Esophagus mucosa (tissue), 1 donor: ENCODE data around the gene DOCK3. TPM values are rescaled to one million over a fixed set of nuclear protein-coding genes. Genes with fewer than 3 reads are reported as not detected.
"Not testable (repeated sequence)": the region's sequence is repeated elsewhere in the genome, so short reads cannot be mapped to it uniquely, and the experiment has no call there.

Source experiments
- ATAC-seq: fragments of 200-7000 bp; cut with Tn5 transposase; one replicate; pipeline ENCODE4 v1.9.1; 2020
- total RNA-seq: library from RNA; stranded (reverse); gene quantifications from one replicate; pipeline ENCODE4 v1.2.4, GENCODE V29; 2023
- donor health status: DM: yes; HTN: yes; CAD: no.

The DOCK3 gene
- total RNA-seq, 1 donor from 2014 or later: 0.84 TPM

DNA sequence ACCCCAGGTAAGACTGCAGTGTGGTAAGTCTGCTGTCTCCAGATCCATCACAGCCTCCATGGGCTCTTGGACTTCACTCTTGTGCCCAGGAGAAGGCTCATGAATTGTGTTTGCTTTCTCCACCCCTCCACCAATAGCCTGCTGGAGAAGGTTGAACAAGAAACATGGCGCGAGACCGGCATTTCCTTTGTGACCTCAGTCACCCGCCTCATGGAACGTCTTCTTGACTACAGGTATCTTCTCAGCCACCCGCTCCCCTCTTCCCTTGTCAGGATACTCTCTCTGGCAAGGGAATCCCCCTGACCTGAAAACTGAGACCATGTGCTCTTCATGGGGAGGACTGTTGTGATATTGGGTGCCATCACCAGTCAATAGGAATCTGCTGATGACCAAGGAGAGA, 658.3 kb downstream of the DOCK3 start:
- ATAC-seq: no peak

DNA sequence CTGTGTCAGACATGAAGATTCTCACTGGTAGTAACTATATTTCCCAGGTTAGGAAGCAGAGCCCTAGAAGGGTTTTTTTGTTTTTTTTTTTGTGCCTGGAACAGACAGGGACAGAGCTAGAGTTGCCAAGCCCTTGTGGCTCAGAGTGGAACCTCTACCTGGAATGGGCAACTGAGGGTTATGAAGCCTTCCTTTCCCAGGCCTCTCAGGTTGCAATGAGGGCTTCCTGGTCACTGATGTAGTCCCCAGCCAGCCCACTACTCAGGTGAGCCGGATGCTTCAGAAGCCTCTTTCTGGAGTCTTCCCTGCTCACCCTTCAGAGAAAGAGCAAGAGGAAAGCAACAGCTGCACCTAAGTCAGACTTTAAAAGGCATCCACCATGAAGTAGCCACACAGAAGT, 661.5 kb downstream of the DOCK3 start:
- ATAC-seq: no peak

DNA sequence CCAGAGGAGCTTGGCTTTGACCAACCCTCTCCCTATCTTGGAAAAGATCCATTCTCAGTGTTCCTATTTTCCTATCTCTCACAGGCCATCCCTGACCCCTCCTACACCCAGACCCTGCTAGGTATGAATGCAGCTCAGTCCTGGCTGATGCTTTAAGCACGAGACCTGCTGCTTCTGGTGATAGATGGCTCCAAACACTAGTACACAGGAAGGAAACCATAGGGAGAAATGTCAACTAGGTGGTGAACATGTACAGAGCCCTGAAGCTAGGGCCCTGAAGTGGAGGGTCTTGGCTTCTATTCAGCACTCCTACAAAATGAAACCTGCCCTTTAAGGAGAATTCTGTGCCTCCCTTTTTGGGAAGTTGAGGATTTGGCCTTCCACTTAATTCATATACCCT, 662.9 kb downstream of the DOCK3 start:
- no peak for ATAC-seq

DNA sequence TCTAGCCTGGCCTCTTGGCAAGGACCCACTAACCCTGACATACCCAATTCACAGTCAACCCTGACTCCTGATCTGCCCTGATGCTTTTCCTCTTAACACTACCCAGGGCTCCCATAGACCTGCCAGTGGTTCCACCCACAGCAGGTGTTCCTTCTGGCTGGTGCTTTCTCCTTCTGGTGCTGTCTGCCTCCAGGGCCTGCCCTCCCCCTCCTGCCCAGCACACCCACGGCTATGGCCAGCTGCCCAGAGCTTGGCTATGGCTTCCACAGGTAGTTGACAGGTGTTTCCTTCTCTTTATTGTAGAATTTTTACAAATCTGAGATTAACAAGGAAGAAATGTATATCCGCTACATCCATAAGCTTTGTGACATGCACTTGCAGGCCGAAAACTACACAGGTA, 663.9 kb downstream of the DOCK3 start:
- ATAC-seq: no peak

GRCh38 chr3:51340013-51340829, 665.5 kb downstream of the DOCK3 start:
- peak; percentile 86 for ATAC-seq

DNA sequence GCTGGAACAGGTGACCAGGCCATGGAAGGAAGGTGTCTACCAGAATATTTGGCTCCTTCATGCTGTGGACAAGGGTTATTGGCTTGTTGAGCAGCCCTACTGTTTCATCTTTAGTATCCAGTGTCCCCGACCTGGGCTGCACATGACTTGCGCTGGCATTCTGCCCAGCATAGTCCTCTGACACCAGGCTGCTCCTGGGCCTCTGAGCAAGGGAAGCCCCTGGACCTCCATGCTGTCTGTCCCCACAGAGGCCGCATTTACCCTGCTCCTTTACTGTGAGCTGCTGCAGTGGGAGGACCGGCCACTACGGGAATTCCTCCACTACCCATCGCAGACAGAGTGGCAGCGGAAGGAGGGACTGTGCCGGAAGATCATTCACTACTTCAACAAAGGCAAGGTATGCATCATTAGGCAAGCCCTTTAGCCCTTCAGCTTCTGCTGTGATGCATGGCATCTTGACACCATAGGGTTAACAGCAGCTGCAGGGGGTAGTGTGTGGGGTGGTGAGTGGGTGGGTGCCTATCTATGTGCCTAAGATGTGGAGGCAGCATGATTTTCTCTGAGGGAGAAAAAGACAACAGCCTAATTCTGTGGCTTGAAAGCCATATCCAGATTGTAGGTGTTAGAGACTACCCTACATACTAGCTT, 666.4 kb downstream of the DOCK3 start:
- no peak for ATAC-seq

- ATAC-seq: peak; percentile 58
Observed at GRCh38 chr3:51343918-51344687, 669.4 kb downstream of the DOCK3 start.

- no peak for ATAC-seq
Observed at GRCh38 chr3:51350751-51351150, 676.0 kb downstream of the DOCK3 start.

- no peak for ATAC-seq
Observed at GRCh38 chr3:51353131-51353530, 678.4 kb downstream of the DOCK3 start.

GRCh38 chr3:51353691-51354090, 679.0 kb downstream of the DOCK3 start:
- ATAC-seq: no peak

DNA sequence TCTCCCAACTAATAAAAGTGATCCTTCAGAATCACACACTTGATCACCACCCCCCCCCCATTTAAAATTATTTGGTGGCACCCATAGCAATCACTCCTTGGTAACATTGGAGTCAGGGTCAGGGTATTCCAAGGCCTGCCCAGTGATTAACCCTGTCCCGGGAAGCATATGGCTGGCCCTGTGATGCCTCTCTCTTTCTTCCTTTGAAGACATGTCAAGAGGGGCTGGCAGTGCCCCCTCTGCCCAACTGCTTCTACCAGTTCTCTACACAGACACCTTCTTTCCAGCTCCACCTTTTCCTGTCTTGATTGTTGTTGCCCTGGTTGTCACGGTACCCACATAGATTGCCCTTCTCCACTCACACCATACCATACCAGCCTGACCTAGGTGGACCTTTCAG, 679.4 kb downstream of the DOCK3 start:
- ATAC-seq: no peak

- no peak for ATAC-seq
Observed at GRCh38 chr3:51354731-51355615, 680.2 kb downstream of the DOCK3 start.

- peak; percentile 94 for ATAC-seq
Observed at GRCh38 chr3:51355891-51356578, 681.3 kb downstream of the DOCK3 start.

- ATAC-seq: no peak
Observed at GRCh38 chr3:51357856-51358255, 683.1 kb downstream of the DOCK3 start.

DNA sequence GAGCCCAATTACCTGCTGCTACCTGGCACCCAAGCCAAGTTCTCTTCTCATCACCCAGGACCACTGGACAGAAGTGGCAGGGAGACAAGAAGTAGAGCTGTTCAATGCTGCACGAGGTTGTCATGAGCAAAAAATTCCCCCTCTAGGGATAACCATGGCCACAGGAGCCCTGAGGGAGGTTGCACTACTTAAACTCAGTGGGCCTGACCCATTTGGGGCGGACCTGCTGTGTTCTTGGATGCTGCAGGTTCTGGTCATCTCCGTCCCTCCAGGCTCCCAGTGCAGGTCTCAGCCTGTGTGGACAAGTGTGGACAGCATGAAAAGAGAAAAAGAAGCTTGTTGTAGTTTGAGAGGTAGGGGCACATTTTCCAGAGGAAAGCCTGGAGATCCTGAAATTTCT, 684.3 kb downstream of the DOCK3 start:
- ATAC-seq: no peak

- ATAC-seq: no peak
Observed at GRCh38 chr3:51360806-51361205, 686.1 kb downstream of the DOCK3 start.

GRCh38 chr3:51361746-51362145, 687.0 kb downstream of the DOCK3 start:
- ATAC-seq: no peak

DNA sequence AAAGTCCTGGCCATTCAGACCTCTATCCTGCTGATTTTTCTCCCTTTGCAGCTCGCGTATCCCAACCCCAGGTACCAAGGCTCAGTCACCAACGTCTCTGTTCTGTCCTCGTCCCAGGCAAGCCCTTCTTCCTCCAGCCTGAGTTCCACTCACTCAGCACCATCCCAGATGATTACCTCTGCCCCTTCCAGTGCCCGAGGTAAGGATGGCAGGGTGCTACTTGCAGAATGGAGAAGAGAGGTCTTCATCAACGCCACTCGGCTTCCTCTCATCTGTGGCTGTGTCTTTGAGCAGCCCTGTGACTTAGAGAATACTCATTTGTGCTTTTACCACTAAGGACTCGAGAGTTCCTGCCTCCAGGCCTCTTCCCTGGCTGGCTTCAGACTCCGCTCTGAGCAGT, 687.7 kb downstream of the DOCK3 start:
- ATAC-seq: no peak

DNA sequence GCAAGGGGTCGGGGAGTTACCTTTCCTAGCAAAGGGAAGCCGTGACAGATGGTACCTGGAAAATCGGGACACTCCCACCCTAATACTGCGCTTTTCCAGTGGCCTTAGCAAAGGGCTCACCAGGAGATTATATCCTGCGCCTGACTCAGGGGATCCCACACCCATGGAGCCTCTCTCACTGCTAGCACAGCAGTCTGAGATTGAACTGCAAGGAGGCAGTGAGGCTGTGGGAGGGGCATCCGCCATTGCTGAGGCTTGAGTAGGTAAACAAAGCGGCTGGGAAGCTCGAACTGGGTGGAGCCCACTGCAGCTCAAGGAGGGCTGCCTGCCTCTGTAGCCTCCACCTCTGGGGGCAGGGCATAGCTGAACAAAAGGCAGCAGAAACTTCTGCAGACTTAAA, 693.5 kb downstream of the DOCK3 start:
- ATAC-seq: not testable (repeated sequence)

DNA sequence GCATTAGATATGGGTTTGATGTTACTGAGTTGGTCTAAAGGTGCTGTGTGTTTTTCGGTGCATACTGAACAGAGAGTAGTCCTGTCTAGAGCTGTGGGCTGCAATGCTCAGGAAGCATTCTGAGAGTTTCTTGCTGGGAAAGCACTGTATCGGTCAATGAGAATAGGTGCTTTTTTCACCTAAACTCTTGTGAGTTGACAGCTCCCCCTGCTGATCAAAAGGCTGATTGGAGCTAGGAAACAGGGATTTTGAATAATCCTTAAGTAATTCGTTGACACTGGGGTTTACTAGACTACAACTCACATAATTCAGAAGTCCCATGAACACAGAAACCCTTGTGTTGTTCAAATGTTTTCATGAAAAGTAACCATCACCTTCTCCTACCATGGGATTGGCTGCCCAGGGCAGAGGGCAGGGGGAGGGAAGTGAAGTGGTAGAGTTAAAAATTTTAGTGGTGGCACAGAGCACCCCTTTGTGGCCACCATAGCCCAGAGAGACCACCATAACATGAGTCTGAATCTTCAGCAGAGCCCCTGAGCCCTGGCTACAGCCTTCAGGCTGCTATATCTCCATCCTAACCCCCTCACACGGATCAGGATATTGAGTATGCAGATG, 697.3 kb downstream of the DOCK3 start:
- ATAC-seq: peak; percentile 68

- no peak for ATAC-seq
Observed at GRCh38 chr3:51373658-51374421, 699.1 kb downstream of the DOCK3 start.
